Rectal smooth muscle tissue (tissue), 1 donor: ENCODE measurements around the gene PPP2R3B.
"Not testable (repeated sequence)": the region's sequence is repeated elsewhere in the genome, so short reads cannot be mapped to it uniquely, and the experiment has no call there.

Experiments
- H3K27ac ChIP-seq: one replicate; pipeline ENCODE4 v1.7.0; 2013; ENCODE audit warnings: low read depth, low read length, inconsistent platforms
- H3K27me3 ChIP-seq: one replicate; pipeline ENCODE4 v1.7.0; 2013; ENCODE audit warnings: low read length; ENCODE audit not compliant: control insufficient read depth, insufficient read depth
- H3K36me3 ChIP-seq: one replicate; pipeline ENCODE4 v1.7.0; 2013; ENCODE audit warnings: low read length; ENCODE audit not compliant: control insufficient read depth, insufficient read depth
- H3K4me1 ChIP-seq: one replicate; pipeline ENCODE4 v1.7.0; 2013; ENCODE audit warnings: low read length; ENCODE audit not compliant: control insufficient read depth, insufficient read depth
- H3K4me3 ChIP-seq: one replicate; pipeline ENCODE4 v1.7.0; 2013; ENCODE audit warnings: low read length
- H3K9ac ChIP-seq: one replicate; pipeline ENCODE4 v1.7.0; 2013; ENCODE audit warnings: low read length

PPP2R3B gene

DNA sequence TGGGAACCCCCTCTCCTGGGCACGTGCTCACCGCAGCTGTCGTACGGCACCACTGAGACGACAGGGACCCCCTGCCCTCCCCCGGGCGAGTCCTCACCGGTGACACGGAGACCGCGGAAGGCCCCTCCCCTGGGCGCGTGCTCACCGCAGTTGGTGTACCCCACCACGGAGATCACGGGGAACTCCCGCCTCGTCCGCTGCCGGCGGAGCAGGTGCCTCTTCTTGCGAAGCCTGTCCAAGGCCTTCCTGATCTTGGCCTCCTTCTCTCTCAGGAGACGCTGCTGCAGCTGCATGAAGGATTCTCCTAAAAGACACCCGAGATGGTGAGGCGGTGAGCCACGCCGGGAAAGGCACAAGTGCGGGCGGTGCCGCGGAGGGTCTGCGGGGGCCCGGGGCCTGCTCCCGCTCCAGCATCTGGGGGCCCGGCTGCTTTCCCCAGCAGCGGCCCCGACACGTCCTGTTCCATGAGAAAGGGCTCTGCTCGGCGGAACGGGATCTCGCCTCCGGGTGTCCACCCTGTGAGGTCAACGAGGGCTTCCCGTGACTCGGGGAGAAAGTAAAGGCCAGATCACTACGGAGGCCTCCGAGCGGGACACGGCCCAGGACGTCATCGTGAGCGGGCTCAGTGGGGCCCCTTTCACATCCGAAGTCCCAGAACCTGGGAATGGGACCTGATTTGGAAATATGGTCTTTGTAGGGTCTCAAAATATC is 73.9 kb downstream of the PPP2R3B start:
- H3K36me3 ChIP-seq = peaks cover 33% of the 10 kb centered on the region

DNA sequence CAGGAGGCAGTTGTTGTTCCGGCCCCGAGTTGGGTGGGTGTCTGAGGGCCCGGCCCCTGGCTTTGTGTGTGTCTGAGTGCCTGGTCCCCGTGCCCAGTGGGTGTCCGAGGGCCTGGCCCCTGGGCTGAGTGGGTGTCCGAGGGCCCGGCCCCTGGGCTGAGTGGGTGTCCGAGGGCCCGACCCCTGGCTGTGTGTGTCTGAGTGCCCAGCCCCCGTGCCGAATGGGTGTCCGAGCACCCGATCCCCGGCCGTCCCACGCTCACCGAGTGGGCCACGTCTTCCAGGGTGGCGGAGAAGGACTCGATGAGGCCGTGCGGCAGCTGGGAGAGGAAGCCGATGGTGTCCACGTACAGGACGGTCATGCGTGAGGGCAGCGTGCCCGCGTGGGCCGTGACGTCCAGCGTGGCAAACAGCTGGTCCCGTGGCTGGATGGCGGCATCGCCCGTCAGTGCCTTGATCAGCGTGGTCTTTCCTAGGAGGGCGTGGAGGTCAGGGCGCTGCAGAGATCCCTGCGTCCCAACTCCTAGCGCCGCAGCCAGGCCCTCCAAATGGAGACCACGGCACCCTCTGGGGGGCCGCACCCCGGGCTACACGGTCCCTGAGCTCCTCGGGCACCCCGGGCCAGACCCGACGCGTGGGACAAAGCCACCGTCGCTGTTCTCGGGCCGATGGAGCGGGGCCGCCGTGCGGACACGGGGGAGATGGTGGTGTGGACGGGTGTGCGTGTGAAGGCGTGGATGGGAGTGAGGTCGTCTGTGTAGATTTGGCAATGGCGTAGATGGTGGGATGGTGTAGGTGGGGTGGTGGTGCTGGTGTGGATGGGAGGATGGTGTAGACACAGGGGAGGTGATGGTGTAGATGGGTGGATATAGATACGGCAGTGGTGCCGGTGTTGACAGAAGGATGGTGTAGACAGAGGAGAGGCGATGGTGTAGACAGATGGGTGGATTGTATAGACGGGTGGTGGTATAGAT is 75.3 kb downstream of the PPP2R3B start:
- no peak overlapping the region for H3K27ac ChIP-seq
- H3K36me3 ChIP-seq = peaks cover 33% of the 10 kb centered on the region
- no peak overlapping the region for H3K9ac ChIP-seq
- no peak overlapping the region for H3K4me3 ChIP-seq
- no peaks in the 10 kb centered on the region for H3K27me3 ChIP-seq
- H3K4me1 ChIP-seq = no peaks in the 10 kb centered on the region

More for the DNA sequence above, 73.9 kb downstream of the PPP2R3B start:
- no peak overlapping the region for H3K27ac ChIP-seq
- no peaks in the 10 kb centered on the region for H3K27me3 ChIP-seq
- no peak overlapping the region for H3K9ac ChIP-seq
- H3K4me1 ChIP-seq = no peaks in the 10 kb centered on the region
- no peak overlapping the region for H3K4me3 ChIP-seq

DNA sequence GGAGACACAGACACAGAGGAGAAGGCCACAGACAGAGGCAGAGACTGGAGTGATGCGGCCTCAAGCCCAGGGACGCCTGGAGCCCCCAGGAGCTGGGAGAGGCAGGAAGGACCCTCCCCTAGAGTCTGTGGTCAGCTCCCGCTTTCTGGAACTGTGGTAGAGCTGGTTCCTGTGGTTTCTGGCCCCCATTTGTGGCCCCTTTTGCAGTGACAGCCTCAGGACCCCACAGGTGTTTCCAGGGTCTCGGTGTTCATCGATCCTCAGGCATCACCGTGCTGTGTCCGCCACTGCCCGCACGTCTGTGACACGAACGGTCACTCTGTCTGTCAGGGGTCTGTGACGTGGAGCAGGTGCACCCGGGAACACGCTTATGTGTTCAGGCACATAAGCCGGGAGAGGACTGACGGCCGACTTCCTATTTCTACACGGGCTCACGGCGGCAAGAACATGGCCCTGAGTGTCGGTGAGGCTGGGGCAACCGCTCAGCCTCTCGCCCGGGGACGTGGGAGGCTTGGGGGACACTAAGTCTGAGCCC is 76.0 kb downstream of the PPP2R3B start:
- Histone ChIP-seq H3K4me3 (no peak overlapping the region), H3K9ac (no peak overlapping the region), H3K4me1 (no peaks in the 10 kb centered on the region), H3K27ac (no peak overlapping the region), H3K27me3 (no peaks in the 10 kb centered on the region), H3K36me3 (peaks cover 37% of the 10 kb centered on the region)

DNA sequence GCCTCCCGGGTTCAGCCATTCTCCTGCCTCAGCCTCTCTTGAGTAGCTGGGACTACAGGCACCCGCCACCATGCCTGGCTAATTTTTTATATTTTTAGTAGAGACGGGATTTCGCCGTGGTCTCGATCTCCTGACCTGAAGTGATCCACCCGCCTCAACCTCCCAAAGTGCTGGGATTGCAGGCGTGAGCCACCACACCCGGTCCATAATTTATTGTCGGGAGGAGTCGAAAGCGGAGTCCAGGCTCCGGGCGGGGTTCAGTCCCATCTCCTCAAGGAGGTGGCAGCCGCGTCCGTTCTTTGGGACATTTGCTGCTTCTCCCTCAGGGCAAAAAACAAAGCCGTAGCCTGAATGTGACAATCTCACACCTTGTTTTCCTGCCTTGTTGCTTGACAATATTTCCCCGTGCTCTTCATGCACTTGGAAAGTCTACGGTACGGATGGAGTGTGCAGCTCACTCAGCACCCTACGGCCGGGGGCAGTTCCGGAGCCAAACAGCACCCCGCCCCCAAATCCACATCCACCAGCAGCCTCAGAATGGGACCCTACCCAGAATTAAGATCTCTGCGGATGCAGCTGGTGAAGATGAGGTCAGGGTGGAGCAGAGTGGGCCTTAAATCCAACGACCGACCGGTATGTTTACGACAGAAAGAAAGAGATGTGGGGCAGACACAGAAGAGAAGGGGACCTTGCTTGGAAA is 77.7 kb downstream of the PPP2R3B start:
- Histone ChIP-seq H3K4me1 (no peaks in the 10 kb centered on the region), H3K27me3 (no peaks in the 10 kb centered on the region), H3K9ac (no peak overlapping the region), H3K36me3 (peaks cover 39% of the 10 kb centered on the region), H3K4me3 (no peak overlapping the region), H3K27ac (no peak overlapping the region)

DNA sequence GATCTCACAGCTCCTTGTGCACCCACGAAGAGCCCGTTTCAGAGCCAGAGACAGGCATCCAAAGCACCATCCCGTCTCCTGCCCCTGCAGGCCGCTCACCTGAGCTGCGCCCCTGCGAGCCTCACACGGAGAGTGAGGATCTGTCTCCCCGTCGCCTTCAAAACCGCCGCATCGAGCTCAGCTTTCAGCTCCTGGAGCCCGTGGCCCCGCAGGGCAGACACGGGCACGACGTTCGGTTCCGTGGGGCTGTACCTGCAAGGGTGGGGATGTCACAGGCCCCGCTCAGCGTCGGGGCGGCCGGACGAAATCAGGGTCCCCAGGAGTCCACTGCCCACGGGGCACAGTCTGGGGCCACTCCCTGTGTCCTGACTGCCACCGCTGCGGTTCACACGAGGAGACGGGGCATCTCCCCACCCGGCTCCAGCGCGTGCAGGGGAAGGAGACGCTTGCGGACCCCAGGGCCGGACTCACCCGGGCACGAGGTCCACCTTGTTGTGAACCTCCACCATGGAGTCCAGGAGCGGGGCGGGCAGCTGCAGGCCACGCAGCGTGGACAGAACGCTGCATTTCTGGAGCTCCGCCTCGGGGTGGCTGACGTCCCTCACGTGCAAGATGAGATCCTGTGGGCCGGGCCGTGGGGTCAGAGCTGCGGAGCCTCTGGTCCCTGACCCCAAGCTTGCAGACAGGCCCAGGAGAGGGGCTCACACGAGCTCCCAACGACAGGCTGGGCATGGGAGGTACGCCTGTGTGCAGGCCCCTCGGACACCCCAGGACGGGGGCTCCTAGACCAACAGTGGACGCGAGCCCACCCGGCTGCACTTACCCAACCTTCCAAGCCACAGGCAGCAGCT is 79.2 kb downstream of the PPP2R3B start:
- Histone ChIP-seq H3K36me3 (peaks cover 33% of the 10 kb centered on the region), H3K27me3 (no peaks in the 10 kb centered on the region), H3K27ac (no peak overlapping the region)

DNA sequence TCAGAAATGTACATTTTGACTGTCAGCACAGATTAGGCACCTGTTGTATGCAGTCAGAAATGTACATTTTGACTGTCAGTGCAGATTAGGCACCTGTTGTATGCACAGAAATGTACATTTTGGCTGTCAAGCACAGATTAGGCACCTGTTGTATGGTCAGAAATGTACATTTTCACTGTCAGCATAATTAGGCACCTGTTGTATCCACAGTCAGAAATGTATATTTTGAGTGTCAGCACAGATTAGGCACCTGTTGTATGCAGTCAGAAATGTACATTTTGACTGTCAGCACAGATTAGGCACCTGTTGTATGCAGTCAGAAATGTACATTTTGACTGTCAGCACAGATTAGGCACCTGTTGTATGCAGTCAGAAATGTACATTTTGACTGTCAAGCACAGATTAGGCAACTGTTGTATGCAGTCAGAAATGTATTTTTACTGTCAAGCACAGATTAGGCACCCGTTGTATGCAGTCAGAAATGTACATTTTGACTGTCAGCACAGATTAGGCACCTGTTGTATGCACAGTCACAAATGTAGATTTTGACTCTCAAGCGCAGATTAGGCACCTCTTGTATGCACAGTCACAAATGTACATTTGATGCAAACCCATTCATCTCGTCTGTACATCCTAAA is 80.0 kb downstream of the PPP2R3B start:
- H3K27me3 ChIP-seq, H3K9ac ChIP-seq, H3K4me3 ChIP-seq, H3K4me1 ChIP-seq, H3K27ac ChIP-seq: not testable (repeated sequence)
- peaks cover 26% of the 10 kb centered on the region for H3K36me3 ChIP-seq

More for the DNA sequence above, 79.2 kb downstream of the PPP2R3B start:
- no peak overlapping the region for H3K4me3 ChIP-seq
- no peak overlapping the region for H3K9ac ChIP-seq
- H3K4me1 ChIP-seq = no peaks in the 10 kb centered on the region

DNA sequence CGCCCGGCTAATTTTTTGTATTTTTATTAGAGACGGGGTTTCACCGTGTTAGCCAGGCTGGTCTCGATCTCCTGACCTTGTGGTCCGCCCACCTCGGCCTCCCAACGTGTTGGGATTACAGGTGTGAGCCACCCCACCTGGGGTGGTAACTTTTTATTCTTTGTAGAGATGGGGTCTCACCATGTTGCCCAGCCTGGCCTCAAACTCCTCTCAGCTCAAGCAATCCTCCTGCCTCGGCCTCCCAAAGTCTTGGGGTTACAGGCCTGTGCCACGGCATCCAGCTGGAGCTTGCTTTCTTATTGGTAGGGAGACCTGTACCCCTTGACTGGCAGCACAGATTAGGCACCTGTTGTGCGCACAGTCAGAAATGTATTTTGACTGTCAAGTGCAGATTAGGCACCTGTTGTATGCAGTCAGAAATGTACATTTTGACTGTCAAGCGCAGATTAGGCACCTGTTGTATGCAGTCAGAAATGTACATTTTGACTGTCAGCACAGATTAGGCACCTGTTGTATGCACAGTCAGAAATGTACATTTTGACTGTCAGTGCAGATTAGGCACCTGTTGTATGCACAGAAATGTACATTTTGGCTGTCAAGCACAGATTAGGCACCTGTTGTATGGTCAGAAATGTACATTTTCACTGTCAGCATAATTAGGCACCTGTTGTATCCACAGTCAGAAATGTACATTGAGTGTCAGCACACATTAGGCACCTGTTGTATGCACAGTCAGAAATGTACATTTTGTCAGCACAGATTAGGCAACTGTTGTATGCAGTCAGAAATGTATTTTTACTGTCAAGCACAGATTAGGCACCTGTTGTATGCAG is 80.7 kb downstream of the PPP2R3B start:
- not testable (repeated sequence) for H3K9ac ChIP-seq, H3K4me1 ChIP-seq, H3K27me3 ChIP-seq, H3K4me3 ChIP-seq, H3K27ac ChIP-seq
- H3K36me3 ChIP-seq = peaks cover 24% of the 10 kb centered on the region

DNA sequence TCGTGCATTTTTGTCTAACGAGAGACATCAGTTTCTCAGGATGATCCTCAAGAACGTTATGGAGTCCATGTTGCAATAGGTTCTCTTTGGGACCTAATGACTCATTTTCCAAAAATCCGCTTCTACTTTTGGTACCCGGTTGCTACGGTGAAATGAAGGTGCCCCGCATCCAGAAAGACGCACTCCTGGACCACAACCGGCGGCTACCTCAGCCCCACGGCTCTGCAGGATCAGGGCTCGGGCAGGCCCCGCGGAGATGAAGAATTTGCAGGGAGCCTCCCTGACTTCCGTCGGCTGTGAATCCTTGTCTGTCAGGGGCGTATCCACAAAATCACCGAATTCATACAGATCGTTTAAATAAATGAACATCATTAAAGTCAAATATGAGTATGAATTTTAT is 83.7 kb downstream of the PPP2R3B start:
- Histone ChIP-seq H3K4me1 (no peaks in the 10 kb centered on the region), H3K9ac (no peak overlapping the region), H3K36me3 (peaks cover 14% of the 10 kb centered on the region), H3K27me3 (no peaks in the 10 kb centered on the region), H3K4me3 (no peak overlapping the region), H3K27ac (no peak overlapping the region)

DNA sequence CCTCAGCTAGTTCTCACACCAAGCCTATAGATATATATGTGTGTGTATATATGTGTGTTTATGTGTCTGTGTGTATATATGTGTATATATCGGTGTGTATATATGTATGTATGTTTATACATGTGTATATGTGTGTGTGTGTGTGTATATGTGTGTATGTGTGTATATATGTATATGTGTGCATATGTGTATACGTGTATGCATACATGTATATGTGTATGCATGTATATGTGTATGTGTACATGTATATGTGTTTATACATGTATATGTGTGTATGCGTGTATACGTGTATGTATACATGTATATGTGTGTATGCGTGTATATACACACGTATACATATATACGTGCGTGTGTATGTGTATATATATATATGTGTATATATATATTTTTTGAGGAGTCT is 86.4 kb downstream of the PPP2R3B start:
- Histone ChIP-seq H3K27ac (no peak overlapping the region), H3K36me3 (peaks cover 7% of the 10 kb centered on the region), H3K27me3 (no peaks in the 10 kb centered on the region), H3K4me1 (no peaks in the 10 kb centered on the region), H3K9ac (no peak overlapping the region), H3K4me3 (no peak overlapping the region)

DNA sequence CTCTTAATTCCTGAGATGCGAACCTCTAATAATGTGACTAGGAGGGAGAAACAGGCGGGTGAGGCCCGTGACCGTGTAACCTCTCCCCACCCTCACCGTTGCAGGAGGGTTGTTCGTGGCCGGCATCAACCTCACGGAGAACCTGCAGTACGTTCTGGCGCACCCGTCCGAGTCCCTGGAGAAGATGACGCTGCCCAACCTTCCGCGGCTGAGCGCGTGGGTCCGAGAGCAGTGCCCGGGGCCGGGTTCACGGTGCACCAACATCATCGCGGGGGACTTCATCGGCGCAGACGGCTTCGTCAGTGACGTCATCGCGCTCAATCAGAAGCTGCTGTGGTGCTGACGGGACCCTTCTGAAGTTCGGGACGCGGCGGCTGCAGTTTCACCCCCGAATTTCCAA is 87.7 kb downstream of the PPP2R3B start:
- no peak overlapping the region for H3K4me3 ChIP-seq
- no peak overlapping the region for H3K9ac ChIP-seq
- H3K36me3 ChIP-seq = peaks cover 3% of the 10 kb centered on the region
- H3K27me3 ChIP-seq = no peaks in the 10 kb centered on the region
- no peaks in the 10 kb centered on the region for H3K4me1 ChIP-seq
- no peak overlapping the region for H3K27ac ChIP-seq

DNA sequence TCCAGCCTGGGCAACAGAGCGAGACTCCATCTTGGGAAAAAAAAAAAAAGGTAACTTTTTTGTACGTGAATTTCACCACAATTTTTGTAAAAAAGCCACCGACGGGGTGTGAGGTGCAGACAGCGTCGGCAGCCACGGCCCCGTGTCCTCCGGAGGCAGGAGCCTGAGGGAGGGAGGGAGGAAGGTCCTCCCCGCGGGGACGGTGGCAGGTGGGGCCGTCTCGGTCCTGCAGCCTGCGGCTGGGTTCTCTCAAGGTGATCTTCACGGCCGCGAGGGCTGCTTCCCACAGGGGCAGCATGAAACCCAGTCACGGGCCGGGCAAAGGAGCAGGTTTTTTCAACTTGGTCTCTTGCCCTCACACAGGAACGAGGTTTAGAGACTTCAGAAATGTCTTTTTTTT is 91.6 kb downstream of the PPP2R3B start:
- Histone ChIP-seq H3K27ac (no peak overlapping the region), H3K27me3 (no peaks in the 10 kb centered on the region), H3K4me1 (no peaks in the 10 kb centered on the region), H3K4me3 (no peak overlapping the region), H3K36me3 (peaks cover 7% of the 10 kb centered on the region), H3K9ac (no peak overlapping the region)
